DND-41 (cell line): ENCODE results near the gene SYNM.

Experiments used
- ATAC-seq: fragments of 200-7000 bp; cut with Tn5 transposase; 3 replicates; pipeline ENCODE4 v1.9.1; 2021; ENCODE audit warnings: low read depth; ENCODE audit not compliant: insufficient read depth
- DNase-seq: peaks from one replicate; pipeline ENCODE4 v3.0.0-alpha.2; 2020
- H2AFZ ChIP-seq: 2 replicates; pipeline ENCODE4 v1.6.0; 2012; ENCODE audit warnings: low read depth, low read length
- H3K27ac ChIP-seq: 2 replicates; pipeline ENCODE4 v1.5.1; 2012; ENCODE audit warnings: low read length, inconsistent platforms
- H3K27me3 ChIP-seq: fragments of 200-600 bp; sonication (generic); 2 replicates; pipeline ENCODE4 v1.6.0; 2012; ENCODE audit warnings: low read length, mild to moderate bottlenecking, inconsistent platforms; ENCODE audit not compliant: insufficient read depth, poor library complexity
- H3K36me3 ChIP-seq: 2 replicates; pipeline ENCODE4 v1.5.1; 2012; ENCODE audit warnings: low read length, inconsistent platforms; ENCODE audit not compliant: insufficient read depth
- H3K4me1 ChIP-seq: 2 replicates; pipeline ENCODE4 v1.5.1; 2012; ENCODE audit warnings: mild to moderate bottlenecking, low read length; ENCODE audit not compliant: insufficient read depth
- H3K4me2 ChIP-seq: 2 replicates; pipeline ENCODE4 v1.6.0; 2012; ENCODE audit warnings: mild to moderate bottlenecking, moderate library complexity, low read length, inconsistent platforms; ENCODE audit not compliant: insufficient read depth
- H3K4me3 ChIP-seq, 2 experiments: fragments of 200-600 bp in 1 of 2; shearing (Covaris generic) in 1 of 2; 2 replicates each; pipeline ENCODE4 v1.5.1; 2012 to 2016; ENCODE audit warnings: inconsistent platforms in 2 of 2, low read length in 2 of 2, mild to moderate bottlenecking in 2 of 2, low read depth in 1 of 2, moderate library complexity in 1 of 2
- H3K79me2 ChIP-seq: 2 replicates; pipeline ENCODE4 v1.6.0; 2012; ENCODE audit warnings: low read length, inconsistent platforms; ENCODE audit not compliant: insufficient read depth
- H3K9ac ChIP-seq: 2 replicates; pipeline ENCODE4 v1.6.0; 2012; ENCODE audit warnings: low read depth, mild to moderate bottlenecking, inconsistent platforms, low read length, moderate library complexity
- H3K9me3 ChIP-seq: 2 replicates; pipeline ENCODE4 v1.5.1; 2012; ENCODE audit warnings: low read length, moderate library complexity, mild to moderate bottlenecking, inconsistent platforms; ENCODE audit not compliant: insufficient read depth, severe bottlenecking
- H4K20me1 ChIP-seq: 2 replicates; pipeline ENCODE4 v1.6.0; 2012; ENCODE audit warnings: low read length; ENCODE audit not compliant: insufficient read depth
- EZH2 ChIP-seq: IDR thresholded peaks from 3 replicates; pipeline ENCODE4 v1.6.1; 2012; ENCODE audit warnings: borderline replicate concordance, low read depth, mild to moderate bottlenecking, moderate library complexity, low read length, inconsistent platforms; ENCODE audit not compliant: severe bottlenecking
- TF ChIP-seq, protein P1 (sequence below): IDR thresholded peaks from 2 replicates; pipeline ENCODE4 v1.5.1; 2012; ENCODE audit warnings: borderline replicate concordance, low read length, moderate library complexity, mild to moderate bottlenecking; ENCODE audit not compliant: poor library complexity, severe bottlenecking; ENCODE audit errors: extremely low read depth

SYNM gene

DNA sequence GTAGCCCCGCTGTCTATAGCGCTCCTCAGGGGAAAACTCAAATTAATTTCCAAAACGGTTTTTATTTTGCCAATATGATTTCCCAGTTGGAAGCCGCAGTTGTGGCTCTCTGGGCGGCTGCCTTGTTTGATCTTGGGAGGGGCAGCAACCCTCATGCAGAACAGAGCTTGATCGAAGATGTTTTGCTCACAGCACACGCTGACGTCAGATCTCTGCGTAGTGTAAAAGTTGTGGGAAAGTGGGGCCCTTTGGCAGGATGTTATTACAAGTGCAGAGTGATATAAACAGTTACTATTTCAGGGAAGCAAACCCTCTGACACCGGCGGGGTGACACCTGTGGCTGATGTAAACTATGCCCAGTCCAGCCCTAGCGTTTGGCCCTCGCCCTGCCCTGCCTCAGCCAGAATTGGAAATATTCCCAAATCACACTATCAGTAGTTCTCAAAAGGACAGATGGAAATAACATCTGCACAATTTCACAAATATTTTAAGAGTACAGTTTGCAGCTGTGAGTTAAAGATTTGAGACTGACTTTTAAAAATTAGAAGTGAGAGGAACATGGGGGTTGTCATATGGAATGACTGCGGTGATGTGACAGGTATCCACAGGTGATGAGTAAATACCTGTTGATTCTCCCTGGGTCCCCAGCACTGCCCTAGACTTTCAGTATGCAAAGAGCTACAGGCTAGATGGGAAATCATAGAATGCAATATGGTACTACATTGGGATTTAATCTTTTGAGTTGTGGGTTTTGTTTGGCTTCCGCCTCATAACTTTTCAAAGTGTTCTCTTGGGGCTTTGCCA, 1.7 kb downstream of the SYNM start:
- no peak overlapping the region for H3K27ac ChIP-seq
- H3K9me3 ChIP-seq = no peaks in the 10 kb centered on the region
- no peak overlapping the region for H3K4me2 ChIP-seq
- H4K20me1 ChIP-seq = no peaks in the 10 kb centered on the region
- no peaks in the 10 kb centered on the region for H3K79me2 ChIP-seq
- no peak for TF ChIP-seq EZH2
- TF ChIP-seq, protein P1, sequence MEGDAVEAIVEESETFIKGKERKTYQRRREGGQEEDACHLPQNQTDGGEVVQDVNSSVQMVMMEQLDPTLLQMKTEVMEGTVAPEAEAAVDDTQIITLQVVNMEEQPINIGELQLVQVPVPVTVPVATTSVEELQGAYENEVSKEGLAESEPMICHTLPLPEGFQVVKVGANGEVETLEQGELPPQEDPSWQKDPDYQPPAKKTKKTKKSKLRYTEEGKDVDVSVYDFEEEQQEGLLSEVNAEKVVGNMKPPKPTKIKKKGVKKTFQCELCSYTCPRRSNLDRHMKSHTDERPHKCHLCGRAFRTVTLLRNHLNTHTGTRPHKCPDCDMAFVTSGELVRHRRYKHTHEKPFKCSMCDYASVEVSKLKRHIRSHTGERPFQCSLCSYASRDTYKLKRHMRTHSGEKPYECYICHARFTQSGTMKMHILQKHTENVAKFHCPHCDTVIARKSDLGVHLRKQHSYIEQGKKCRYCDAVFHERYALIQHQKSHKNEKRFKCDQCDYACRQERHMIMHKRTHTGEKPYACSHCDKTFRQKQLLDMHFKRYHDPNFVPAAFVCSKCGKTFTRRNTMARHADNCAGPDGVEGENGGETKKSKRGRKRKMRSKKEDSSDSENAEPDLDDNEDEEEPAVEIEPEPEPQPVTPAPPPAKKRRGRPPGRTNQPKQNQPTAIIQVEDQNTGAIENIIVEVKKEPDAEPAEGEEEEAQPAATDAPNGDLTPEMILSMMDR = no peak
- H3K27me3 ChIP-seq = no peaks in the 10 kb centered on the region
- no peak overlapping the region for H3K9ac ChIP-seq
- H2AFZ ChIP-seq = no peak overlapping the region
- H3K36me3 ChIP-seq = no peaks in the 10 kb centered on the region
- ATAC-seq (no peak), DNase-seq (no peak)
- H3K4me3 ChIP-seq = no peak overlapping the region
- H3K4me1 ChIP-seq = peaks cover 4% of the 10 kb centered on the region; the same call in 1 of the 2 replicates

DNA sequence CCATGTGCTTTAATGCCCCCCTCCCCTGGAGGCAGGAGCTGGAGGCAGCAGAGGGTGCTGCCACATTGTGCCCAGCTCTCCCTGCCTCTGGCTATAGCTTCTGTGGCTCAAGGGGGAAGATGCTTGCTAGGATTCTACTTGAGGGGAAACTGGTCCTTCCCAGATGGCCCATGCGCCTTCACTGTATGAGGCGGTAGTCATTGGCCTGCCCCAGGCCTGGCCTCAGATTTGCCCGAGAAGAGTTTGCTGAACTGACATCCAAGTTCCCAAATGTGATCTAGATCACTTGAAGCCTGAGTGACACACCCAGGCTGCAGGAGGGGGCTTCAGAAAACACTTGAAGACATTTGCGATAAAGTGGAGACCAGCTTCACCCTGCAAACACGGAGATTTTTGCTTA, 4.1 kb downstream of the SYNM start:
- Histone ChIP-seq H3K36me3 (no peaks in the 10 kb centered on the region), H3K4me2 (no peak overlapping the region), H2AFZ (no peak overlapping the region), H3K4me3 (no peak overlapping the region), H3K9ac (no peak overlapping the region), H4K20me1 (no peaks in the 10 kb centered on the region), H3K27me3 (no peaks in the 10 kb centered on the region), H3K79me2 (no peaks in the 10 kb centered on the region), H3K9me3 (no peaks in the 10 kb centered on the region), H3K27ac (no peak overlapping the region), H3K4me1 (peaks cover 4% of the 10 kb centered on the region; the same call in 1 of the 2 replicates)
- no peak for TF ChIP-seq EZH2
- TF ChIP-seq, protein P1 = no peak
- DNase-seq = no peak
- no peak for ATAC-seq

DNA sequence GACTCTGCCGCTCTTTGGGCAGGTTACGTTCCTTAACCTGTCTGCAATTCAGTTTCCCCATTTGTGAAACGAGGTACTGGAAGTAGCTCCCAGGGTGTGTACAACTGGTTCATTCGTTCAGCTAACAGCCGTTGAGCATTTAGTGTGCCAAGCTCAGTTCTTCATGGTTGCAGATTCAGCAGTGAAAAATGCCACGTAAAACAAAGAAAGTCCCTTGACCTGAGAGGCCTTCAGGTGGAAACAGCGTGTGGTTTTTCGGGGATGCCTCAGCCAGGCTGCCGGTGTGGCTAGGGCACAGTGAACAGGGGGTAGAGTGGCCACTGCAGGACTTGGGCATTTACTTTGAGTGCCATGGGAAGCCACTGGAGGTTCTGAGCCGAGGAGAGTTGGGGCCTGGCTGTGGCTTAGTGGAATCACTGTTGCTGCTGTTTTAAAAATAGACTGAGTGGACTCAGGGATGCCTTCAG, 4.7 kb downstream of the SYNM start:
- H3K27ac ChIP-seq = no peak overlapping the region
- no peaks in the 10 kb centered on the region for H4K20me1 ChIP-seq
- H3K9me3 ChIP-seq = no peaks in the 10 kb centered on the region
- no peaks in the 10 kb centered on the region for H3K79me2 ChIP-seq
- H3K4me2 ChIP-seq = no peak overlapping the region
- H2AFZ ChIP-seq = no peak overlapping the region
- no peak for TF ChIP-seq EZH2
- TF ChIP-seq, protein P1 = no peak
- DNase-seq (no peak), ATAC-seq (no peak)
- no peak overlapping the region for H3K9ac ChIP-seq
- H3K4me3 ChIP-seq = no peak overlapping the region
- no peaks in the 10 kb centered on the region for H3K27me3 ChIP-seq
- peaks cover 4% of the 10 kb centered on the region; the same call in 1 of the 2 replicates for H3K4me1 ChIP-seq
- no peaks in the 10 kb centered on the region for H3K36me3 ChIP-seq
